Astrocyte of the spinal cord (primary cell): ENCODE data around the gene MAML3.

ENCODE experiments used
- DNase-seq: peaks from one replicate; pipeline ENCODE4 v3.0.0; 2011; ENCODE audit warnings: low read depth, low spot score
- H3K4me3 ChIP-seq: 2 replicates; pipeline ENCODE4 v1.5.1; 2011; ENCODE audit warnings: low read depth, mild to moderate bottlenecking, low read length, moderate library complexity
- in situ Hi-C: cut with HindIII; loops from 2 replicates; pipeline ENCODE4 v1.10.0; 2017; ENCODE audit warnings: low sequenced_read_pairs
- TF ChIP-seq, protein P1 (sequence below): IDR thresholded peaks from 2 replicates; pipeline ENCODE4 v1.5.1; 2012; ENCODE audit warnings: low read depth, mild to moderate bottlenecking, low read length, inconsistent platforms

The MAML3 gene

DNA sequence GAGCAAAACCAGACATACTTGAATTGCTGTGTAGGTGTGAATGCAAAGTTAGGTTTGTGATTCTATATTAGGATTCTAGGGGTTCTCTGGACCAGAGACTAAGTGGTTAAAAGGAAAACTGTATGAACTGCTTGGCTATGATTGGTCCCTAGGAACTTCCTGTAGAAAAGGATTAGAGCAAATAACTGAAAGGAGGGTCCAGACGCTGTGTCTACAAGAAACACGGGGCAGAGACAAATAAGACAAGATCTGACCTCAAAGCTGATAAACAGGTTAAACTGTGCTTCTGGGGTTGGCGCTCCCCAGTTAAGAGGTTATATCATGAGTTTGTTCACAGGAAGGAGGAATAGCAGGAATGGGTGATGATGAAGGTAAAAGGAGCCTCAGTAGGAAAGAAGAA, 304.8 kb downstream of the MAML3 start:
- DNase-seq: no peak
- H3K4me3 ChIP-seq: no peak overlapping the region
- TF ChIP-seq, protein P1, sequence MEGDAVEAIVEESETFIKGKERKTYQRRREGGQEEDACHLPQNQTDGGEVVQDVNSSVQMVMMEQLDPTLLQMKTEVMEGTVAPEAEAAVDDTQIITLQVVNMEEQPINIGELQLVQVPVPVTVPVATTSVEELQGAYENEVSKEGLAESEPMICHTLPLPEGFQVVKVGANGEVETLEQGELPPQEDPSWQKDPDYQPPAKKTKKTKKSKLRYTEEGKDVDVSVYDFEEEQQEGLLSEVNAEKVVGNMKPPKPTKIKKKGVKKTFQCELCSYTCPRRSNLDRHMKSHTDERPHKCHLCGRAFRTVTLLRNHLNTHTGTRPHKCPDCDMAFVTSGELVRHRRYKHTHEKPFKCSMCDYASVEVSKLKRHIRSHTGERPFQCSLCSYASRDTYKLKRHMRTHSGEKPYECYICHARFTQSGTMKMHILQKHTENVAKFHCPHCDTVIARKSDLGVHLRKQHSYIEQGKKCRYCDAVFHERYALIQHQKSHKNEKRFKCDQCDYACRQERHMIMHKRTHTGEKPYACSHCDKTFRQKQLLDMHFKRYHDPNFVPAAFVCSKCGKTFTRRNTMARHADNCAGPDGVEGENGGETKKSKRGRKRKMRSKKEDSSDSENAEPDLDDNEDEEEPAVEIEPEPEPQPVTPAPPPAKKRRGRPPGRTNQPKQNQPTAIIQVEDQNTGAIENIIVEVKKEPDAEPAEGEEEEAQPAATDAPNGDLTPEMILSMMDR: no peak
- in situ Hi-C loops: no loop called here

DNA sequence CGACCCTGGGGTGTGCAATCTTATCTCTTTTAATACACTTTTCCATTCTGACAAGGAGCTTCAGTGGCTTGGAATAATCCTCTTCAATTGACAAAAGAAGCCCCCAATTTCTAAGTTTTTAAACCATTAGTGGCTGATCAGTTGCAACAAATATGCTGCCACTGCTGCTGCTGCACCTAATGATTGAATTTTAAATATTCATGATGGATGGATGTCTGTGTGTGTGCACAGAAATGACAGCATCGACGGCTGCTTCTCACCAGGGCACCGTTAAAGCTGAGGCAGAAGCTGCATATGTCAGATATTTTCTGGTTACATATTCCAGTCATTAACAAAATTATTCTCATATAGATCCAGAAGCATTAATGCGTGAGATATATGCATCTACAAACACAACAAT, 306.0 kb downstream of the MAML3 start:
- TF ChIP-seq, protein P1: no peak
- in situ Hi-C loops: no loop called here
- no peak overlapping the region for H3K4me3 ChIP-seq
- DNase-seq: no peak

DNA sequence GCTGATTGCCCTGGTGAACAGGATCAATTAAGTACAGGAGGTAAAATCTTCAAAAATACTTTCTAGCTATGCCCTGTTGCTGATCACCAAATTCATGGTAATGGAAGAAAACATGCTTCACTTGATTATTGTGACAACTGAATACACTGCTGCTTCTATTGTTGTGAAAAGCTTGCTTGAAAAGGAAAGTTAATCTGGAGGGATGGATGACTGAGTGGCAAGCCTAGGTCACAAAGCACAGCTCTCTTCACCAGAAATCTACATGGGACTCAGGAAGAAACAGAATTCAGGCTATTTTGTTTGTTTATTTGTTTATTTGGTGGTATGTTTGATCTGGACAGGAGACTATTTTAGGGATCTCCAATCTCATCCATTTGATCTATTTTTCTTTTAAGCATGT, 306.4 kb downstream of the MAML3 start:
- in situ Hi-C loops: no loop called here
- no peak overlapping the region for H3K4me3 ChIP-seq
- TF ChIP-seq, protein P1: no peak
- no peak for DNase-seq

DNA sequence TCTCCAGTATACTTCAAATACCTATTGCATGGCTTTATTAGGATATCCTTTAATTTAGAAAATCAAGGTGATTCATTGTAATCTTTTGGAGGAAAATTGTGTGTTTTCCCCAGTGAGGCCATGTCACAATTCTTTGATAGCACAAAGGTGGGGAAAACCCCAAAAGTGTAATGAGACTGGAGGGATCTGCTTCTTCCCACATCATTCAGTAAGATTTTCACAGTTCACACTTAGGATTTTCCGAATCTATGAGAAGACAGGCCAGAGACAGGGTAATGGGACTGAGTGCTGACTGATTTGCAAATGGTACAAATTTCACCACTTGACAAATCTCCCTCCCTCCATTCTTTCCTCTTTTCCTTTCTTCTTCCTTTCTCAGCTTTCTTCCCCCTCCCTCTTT, 307.2 kb downstream of the MAML3 start:
- no peak overlapping the region for H3K4me3 ChIP-seq
- no peak for DNase-seq
- in situ Hi-C loops: no loop called here
- TF ChIP-seq, protein P1: no peak

DNA sequence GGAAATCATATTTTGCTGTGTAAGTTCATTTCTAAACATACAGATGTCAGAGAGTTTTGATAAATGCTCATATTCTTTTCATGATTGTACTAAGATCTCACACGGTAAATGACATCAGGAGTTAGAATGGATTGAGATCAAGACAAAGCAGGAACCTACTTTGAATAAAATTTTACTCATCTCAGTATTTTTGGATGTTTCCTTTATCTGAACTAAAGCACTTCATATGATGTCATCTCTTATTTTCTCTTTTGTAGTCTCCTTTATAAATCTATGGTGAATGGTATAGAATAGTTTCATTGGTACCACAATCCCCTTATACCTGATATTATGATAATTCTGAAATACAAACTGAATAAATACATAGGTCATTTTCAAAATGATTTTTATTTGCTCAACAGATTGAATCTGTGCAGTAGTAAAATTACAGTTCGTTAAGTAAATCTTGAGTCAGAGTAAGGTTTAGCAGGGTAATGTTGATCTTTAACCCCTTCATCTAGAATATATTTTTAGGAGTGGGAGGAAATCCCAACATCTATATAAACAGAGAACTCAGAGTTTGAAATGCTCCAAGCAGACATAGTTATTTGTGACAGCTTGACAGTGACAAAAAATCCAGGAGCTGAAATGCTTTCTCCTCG, 308.4 kb downstream of the MAML3 start:
- in situ Hi-C loops: no loop called here
- no peak overlapping the region for H3K4me3 ChIP-seq
- DNase-seq: no peak
- TF ChIP-seq, protein P1: no peak

DNA sequence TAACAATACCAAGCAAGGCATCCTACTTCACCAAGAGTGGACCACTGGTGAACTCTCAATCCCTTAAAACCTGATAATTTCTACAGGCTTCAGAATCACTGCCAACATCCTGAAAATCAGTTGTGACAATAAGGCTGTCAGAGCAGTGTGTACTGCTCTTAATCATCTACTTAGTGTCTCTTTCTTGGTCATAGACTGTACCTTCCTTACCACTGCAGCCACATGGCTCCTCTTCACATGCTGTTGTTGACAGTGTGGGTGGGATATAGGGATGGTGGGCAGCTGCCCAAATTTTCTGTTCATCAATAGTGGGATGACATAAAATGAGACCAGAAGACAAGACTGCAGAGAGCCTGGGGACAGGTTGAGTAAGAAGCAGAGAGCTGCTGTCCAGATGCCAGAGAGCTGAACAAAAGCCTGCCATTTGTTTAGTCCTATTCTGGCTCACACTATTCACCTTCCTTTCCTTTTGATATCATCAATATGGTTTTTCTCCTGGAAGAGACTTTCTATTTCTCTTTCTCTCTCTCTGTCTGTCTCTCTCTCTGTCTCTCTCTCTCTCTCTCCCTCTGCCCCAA, 309.4 kb downstream of the MAML3 start:
- TF ChIP-seq, protein P1: no peak
- no peak for DNase-seq
- H3K4me3 ChIP-seq: no peak overlapping the region
- in situ Hi-C loops: no loop called here
